ENCODE results near the gene PROKR1.
"Not testable (repeated sequence)": the region's sequence is repeated elsewhere in the genome, so short reads cannot be mapped to it uniquely, and the experiment has no call there.

The PROKR1 gene

GRCh38 chr2:68671961-68672360 is 28.6 kb downstream of the PROKR1 start:
- TF ChIP-seq CTCF (IDR thresholded peaks at IDR 0.05; ENCODE audit: borderline replicate concordance, insufficient read depth, low read depth, low read length), result no peak
- H3K4me3 ChIP-seq (ENCODE audit: low read depth, low read length), result no peak overlapping the region

GRCh38 chr2:68673631-68674030 is 30.3 kb downstream of the PROKR1 start:
- TF ChIP-seq CTCF (IDR thresholded peaks at IDR 0.05; ENCODE audit: borderline replicate concordance, insufficient read depth, low read depth, low read length), result no peak
- H3K4me3 ChIP-seq (ENCODE audit: low read depth, low read length), result no peak overlapping the region

- no peak overlapping the region for H3K4me3 ChIP-seq (ENCODE audit: low read depth, low read length)
- no peak for TF ChIP-seq CTCF (IDR thresholded peaks at IDR 0.05; ENCODE audit: borderline replicate concordance, insufficient read depth, low read depth, low read length)
Measured at GRCh38 chr2:68675470-68675869, 32.1 kb downstream of the PROKR1 start.

GRCh38 chr2:68677837-68678236 is 34.5 kb downstream of the PROKR1 start:
- not testable (repeated sequence) for H3K4me3 ChIP-seq (ENCODE audit: low read depth, low read length)

- not testable (repeated sequence) for H3K4me3 ChIP-seq (ENCODE audit: low read depth, low read length)
Measured at GRCh38 chr2:68679166-68679916, 36.0 kb downstream of the PROKR1 start.

- H3K4me3 ChIP-seq (ENCODE audit: low read depth, low read length), result not testable (repeated sequence)
Measured at GRCh38 chr2:68679917-68680267, 36.5 kb downstream of the PROKR1 start.

- no peak overlapping the region for H3K4me3 ChIP-seq (ENCODE audit: low read depth, low read length)
- no peak for TF ChIP-seq CTCF (IDR thresholded peaks at IDR 0.05; ENCODE audit: borderline replicate concordance, insufficient read depth, low read depth, low read length)
Measured at GRCh38 chr2:68684197-68684596, 40.8 kb downstream of the PROKR1 start.

- TF ChIP-seq CTCF (IDR thresholded peaks at IDR 0.05; ENCODE audit: borderline replicate concordance, insufficient read depth, low read depth, low read length), result no peak
Measured at GRCh38 chr2:68686178-68686577, 42.8 kb downstream of the PROKR1 start.

GRCh38 chr2:68687018-68687417 is 43.6 kb downstream of the PROKR1 start:
- H3K4me3 ChIP-seq (ENCODE audit: low read depth, low read length), result no peak overlapping the region
- TF ChIP-seq CTCF (IDR thresholded peaks at IDR 0.05; ENCODE audit: borderline replicate concordance, insufficient read depth, low read depth, low read length), result no peak

More at GRCh38 chr2:68686178-68686577, 42.8 kb downstream of the PROKR1 start:
- no peak overlapping the region for H3K4me3 ChIP-seq (ENCODE audit: low read depth, low read length)

All from GM12875 (cell line).